ENCODE results near the gene PDLIM3. TPM values are rescaled to one million over a fixed set of nuclear protein-coding genes. Genes with fewer than 3 reads are reported as not detected.

PDLIM3 gene
- total and polyA plus RNA-seq, 2 of the 4 experiments (the other 2 are of a cell fraction): 6.4 to 11.7 TPM

DNA sequence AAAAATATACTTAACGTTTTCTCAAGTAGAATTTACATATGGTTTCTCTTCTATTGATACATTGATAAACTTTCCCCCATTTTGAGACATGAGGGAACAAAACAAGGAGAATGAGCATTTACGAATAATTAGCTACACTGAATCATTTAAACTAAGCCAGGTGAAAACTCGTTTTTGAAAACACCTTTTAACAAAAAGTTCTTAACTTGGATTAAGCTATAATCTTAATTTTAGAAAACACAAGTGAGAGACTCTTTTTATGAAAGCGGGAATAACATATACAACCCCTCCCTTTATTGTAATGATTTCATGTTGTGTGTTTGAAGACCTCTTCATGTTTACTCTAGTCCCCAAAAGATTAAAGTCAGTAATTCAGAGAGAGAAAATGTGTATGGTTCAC, 20.1 kb downstream of the PDLIM3 start:
- no peaks in the 10 kb centered on the region for H4K20me1 ChIP-seq (ENCODE audit: insufficient read depth, low read length)
- H2BK5ac ChIP-seq (ENCODE audit: low read depth, low read length, poor library complexity, severe bottlenecking): no peak overlapping the region
- no peak overlapping the region for H3K27ac ChIP-seq (ENCODE audit: insufficient read depth, low read length)
- dilution Hi-C loops (cut with HindIII; ENCODE audit: low sequenced_read_pairs, unreplicated experiment): no loop called here
- no peak overlapping the region for H3K23ac ChIP-seq (ENCODE audit: low read depth, low read length)
- no CpG with 5 or more reads among the region's 4 CpGs for WGBS, 2 experiments (ENCODE audit: extremely low coverage in 2 of 2, insufficient read length in 1 of 2)
- no peak overlapping the region for H2BK15ac ChIP-seq (ENCODE audit: low read depth, low read length)
- DNase-seq (no peak), ATAC-seq (ENCODE audit: low read depth) (no peak)
- H3K14ac ChIP-seq (replicated peaks; ENCODE audit: low read depth, low read length): no peak overlapping the region
- H3K4me2 ChIP-seq (ENCODE audit: low read depth, low read length): no peak overlapping the region
- H4K91ac ChIP-seq (ENCODE audit: insufficient read depth, low read depth, low read length): no peak overlapping the region
- no peak overlapping the region for H4K5ac ChIP-seq (ENCODE audit: low read depth, low read length)
- no peak overlapping the region for H3K4me3 ChIP-seq (ENCODE audit: insufficient read depth, low read depth, low read length)
- no peak overlapping the region for H4K8ac ChIP-seq (ENCODE audit: low read depth in 2 of 2, low read length in 2 of 2)
- H2BK20ac ChIP-seq (ENCODE audit: low read depth, low read length): no peak overlapping the region
- no peak overlapping the region for H2AK9ac ChIP-seq (replicated peaks; ENCODE audit: low read depth, low read length, poor library complexity)
- BruUV-seq (replicated peaks): no TSS peak
- no peak overlapping the region for H3K9ac ChIP-seq (ENCODE audit: low read depth, low read length)
- no peaks in the 10 kb centered on the region for H3K27me3 ChIP-seq (ENCODE audit: control insufficient read depth, insufficient read depth, low read length)
- H3K36me3 ChIP-seq (ENCODE audit: control insufficient read depth, insufficient read depth, low read length): peaks cover 2% of the 10 kb centered on the region; the same call in 1 of the 2 replicates
- H3K18ac ChIP-seq (ENCODE audit: low read depth, low read length): no peak overlapping the region
- in situ Hi-C loops (cut with MboI; ENCODE audit: low sequenced_read_pairs): no loop called here
- no peaks in the 10 kb centered on the region for H3K79me1 ChIP-seq (ENCODE audit: low read depth in 1 of 2, low read length in 2 of 2)
- H2AFZ ChIP-seq (replicated peaks; ENCODE audit: low read length, poor library complexity): no peak overlapping the region
- no peak for TF ChIP-seq MAFK (IDR thresholded peaks at IDR 0.05; ENCODE audit: low read depth, low read length)
- TF ChIP-seq, protein P1, sequence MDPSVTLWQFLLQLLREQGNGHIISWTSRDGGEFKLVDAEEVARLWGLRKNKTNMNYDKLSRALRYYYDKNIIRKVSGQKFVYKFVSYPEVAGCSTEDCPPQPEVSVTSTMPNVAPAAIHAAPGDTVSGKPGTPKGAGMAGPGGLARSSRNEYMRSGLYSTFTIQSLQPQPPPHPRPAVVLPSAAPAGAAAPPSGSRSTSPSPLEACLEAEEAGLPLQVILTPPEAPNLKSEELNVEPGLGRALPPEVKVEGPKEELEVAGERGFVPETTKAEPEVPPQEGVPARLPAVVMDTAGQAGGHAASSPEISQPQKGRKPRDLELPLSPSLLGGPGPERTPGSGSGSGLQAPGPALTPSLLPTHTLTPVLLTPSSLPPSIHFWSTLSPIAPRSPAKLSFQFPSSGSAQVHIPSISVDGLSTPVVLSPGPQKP (IDR thresholded peaks at IDR 0.05; ENCODE audit: borderline replicate concordance, low read depth, low read length): no peak
- no peak for TF ChIP-seq BHLHE40 (IDR thresholded peaks at IDR 0.05; ENCODE audit: low read depth, low read length)
- TF ChIP-seq FOS (IDR thresholded peaks at IDR 0.05; ENCODE audit: low read depth, low read length): no peak
- no peak for TF ChIP-seq NFE2L2 (IDR thresholded peaks at IDR 0.05; ENCODE audit: low read depth, low read length)
- no peak for TF ChIP-seq RCOR1 (IDR thresholded peaks at IDR 0.05; ENCODE audit: insufficient replicate concordance, low read length)
- TF ChIP-seq MAZ (IDR thresholded peaks at IDR 0.05; ENCODE audit: borderline replicate concordance, low read depth, low read length): no peak
- TF ChIP-seq, protein P2, sequence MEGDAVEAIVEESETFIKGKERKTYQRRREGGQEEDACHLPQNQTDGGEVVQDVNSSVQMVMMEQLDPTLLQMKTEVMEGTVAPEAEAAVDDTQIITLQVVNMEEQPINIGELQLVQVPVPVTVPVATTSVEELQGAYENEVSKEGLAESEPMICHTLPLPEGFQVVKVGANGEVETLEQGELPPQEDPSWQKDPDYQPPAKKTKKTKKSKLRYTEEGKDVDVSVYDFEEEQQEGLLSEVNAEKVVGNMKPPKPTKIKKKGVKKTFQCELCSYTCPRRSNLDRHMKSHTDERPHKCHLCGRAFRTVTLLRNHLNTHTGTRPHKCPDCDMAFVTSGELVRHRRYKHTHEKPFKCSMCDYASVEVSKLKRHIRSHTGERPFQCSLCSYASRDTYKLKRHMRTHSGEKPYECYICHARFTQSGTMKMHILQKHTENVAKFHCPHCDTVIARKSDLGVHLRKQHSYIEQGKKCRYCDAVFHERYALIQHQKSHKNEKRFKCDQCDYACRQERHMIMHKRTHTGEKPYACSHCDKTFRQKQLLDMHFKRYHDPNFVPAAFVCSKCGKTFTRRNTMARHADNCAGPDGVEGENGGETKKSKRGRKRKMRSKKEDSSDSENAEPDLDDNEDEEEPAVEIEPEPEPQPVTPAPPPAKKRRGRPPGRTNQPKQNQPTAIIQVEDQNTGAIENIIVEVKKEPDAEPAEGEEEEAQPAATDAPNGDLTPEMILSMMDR (conservative IDR thresholded peaks at IDR 0.05; ENCODE audit: low read depth, low read length): no peak
- no peak for TF ChIP-seq CHD1 (IDR thresholded peaks at IDR 0.05; ENCODE audit: low read depth, low read length)
- TF ChIP-seq CEBPB (IDR thresholded peaks at IDR 0.05; ENCODE audit: low read depth, low read length): no peak
- TF ChIP-seq POLR2A (IDR thresholded peaks at IDR 0.05; ENCODE audit: low read depth, low read length): no peak
- H3K4me1 ChIP-seq (ENCODE audit: control insufficient read depth, insufficient read depth, low read length): peaks cover 16% of the 10 kb centered on the region
- H2AK5ac ChIP-seq (ENCODE audit: low read depth, low read length): no peak overlapping the region
- intact Hi-C loops (cut with micrococcal nuclease): no loop called here
- ChIA-PET POLR2A (ENCODE audit: unreplicated experiment) (no interaction called here), CTCF (no interaction called here)
- H3K9me3 ChIP-seq (ENCODE audit: control insufficient read depth, insufficient read depth, low read length): no peaks in the 10 kb centered on the region
- no peaks in the 10 kb centered on the region for H3K9me1 ChIP-seq (ENCODE audit: insufficient read depth, low read length)
- H3K4ac ChIP-seq (ENCODE audit: low read depth, low read length): no peak overlapping the region
- H3K56ac ChIP-seq (ENCODE audit: extremely low read depth, insufficient read depth, low read length): no peak overlapping the region
- H2BK120ac ChIP-seq (ENCODE audit: low read depth, low read length): no peak overlapping the region

Data from IMR-90 (cell line).